GM12878 (cell line): Measurements from ENCODE around the gene CHAC1. TPM values are rescaled to one million over a fixed set of nuclear protein-coding genes. Genes with fewer than 3 reads are reported as not detected.

Source experiments
- BCL11A ChIP-seq: IDR thresholded peaks from 2 replicates; pipeline ENCODE4 v1.6.1; 2011; ENCODE audit warnings: low read depth, low read length
- BCLAF1 ChIP-seq: fragments of 450-650 bp; IDR thresholded peaks from 2 replicates; pipeline ENCODE4 v1.6.1; 2017; ENCODE audit warnings: antibody characterized with exemption, mild to moderate bottlenecking, moderate library complexity
- BMI1 ChIP-seq: fragments of 450-650 bp; IDR thresholded peaks from 2 replicates; pipeline ENCODE4 v1.6.1; 2016; ENCODE audit warnings: mild to moderate bottlenecking, moderate library complexity, borderline replicate concordance
- CBX3 ChIP-seq: fragments of 200-600 bp; sonication (generic); IDR thresholded peaks from 2 replicates; pipeline ENCODE4 v1.6.1; 2016; ENCODE audit warnings: low read depth, borderline replicate concordance
- CHD2 ChIP-seq: IDR thresholded peaks from 2 replicates; pipeline ENCODE4 v1.6.1; 2011; ENCODE audit warnings: low read depth, low read length, improper control_type of control experiment, borderline replicate concordance
- DPF2 ChIP-seq: fragments of 450-650 bp; IDR thresholded peaks from 2 replicates; pipeline ENCODE4 v1.6.1; 2017; ENCODE audit warnings: mild to moderate bottlenecking
- E2F4 ChIP-seq: IDR thresholded peaks from 2 replicates; pipeline ENCODE4 v1.6.1; 2012; ENCODE audit warnings: low read depth, low read length, improper control_type of control experiment
- EED ChIP-seq: sonication (generic); IDR thresholded peaks from 2 replicates; pipeline ENCODE4 v1.6.1; 2016; ENCODE audit warnings: antibody characterized with exemption, low read depth
- ETV6 ChIP-seq, 2 experiments: fragments of 450-650 bp in 1 of 2; IDR thresholded peaks in 1 of 2; conservative IDR thresholded peaks in 1 of 2; 2 replicates each; pipeline ENCODE4 v1.6.1; 2014; ENCODE audit warnings: antibody characterized with exemption in 1 of 2, borderline replicate concordance in 1 of 2, low read depth in 1 of 2, mild to moderate bottlenecking in 1 of 2, moderate library complexity in 1 of 2
- IKZF1 ChIP-seq: fragments of 450-650 bp; conservative IDR thresholded peaks from 2 replicates; pipeline ENCODE4 v1.6.1; 2017; ENCODE audit warnings: antibody characterized with exemption, mild to moderate bottlenecking
- MAX ChIP-seq: IDR thresholded peaks from 2 replicates; pipeline ENCODE4 v1.6.1; 2012; ENCODE audit warnings: low read depth, low read length, improper control_type of control experiment
- MEF2A ChIP-seq: IDR thresholded peaks from 2 replicates; pipeline ENCODE4 v1.6.1; 2011; ENCODE audit warnings: low read depth, mild to moderate bottlenecking, low read length, moderate library complexity; ENCODE audit not compliant: insufficient read depth
- NKRF ChIP-seq: fragments of 450-650 bp; conservative IDR thresholded peaks from 2 replicates; pipeline ENCODE4 v1.6.1; 2017; ENCODE audit warnings: mild to moderate bottlenecking, moderate library complexity
- NR2F1 ChIP-seq: fragments of 450-650 bp; conservative IDR thresholded peaks from 2 replicates; pipeline ENCODE4 v1.6.1; 2017; ENCODE audit warnings: mild to moderate bottlenecking
- PKNOX1 ChIP-seq: fragments of 450-650 bp; IDR thresholded peaks from 2 replicates; pipeline ENCODE4 v1.6.1; 2016; ENCODE audit warnings: mild to moderate bottlenecking
- RUNX3 ChIP-seq: IDR thresholded peaks from 2 replicates; pipeline ENCODE4 v1.6.1; 2012; ENCODE audit warnings: low read length, inconsistent platforms
- SIX5 ChIP-seq: IDR thresholded peaks from 2 replicates; pipeline ENCODE4 v1.6.1; 2011; ENCODE audit warnings: mild to moderate bottlenecking, low read depth, low read length, moderate library complexity; ENCODE audit not compliant: severe bottlenecking
- SMC3 ChIP-seq: IDR thresholded peaks from 2 replicates; pipeline ENCODE4 v1.6.1; 2011; ENCODE audit warnings: low read length, improper control_type of control experiment, borderline replicate concordance
- SRF ChIP-seq, 2 experiments: IDR thresholded peaks; 2 replicates each; pipeline ENCODE4 v1.6.1; 2011; ENCODE audit warnings: low read depth in 2 of 2, low read length in 2 of 2, mild to moderate bottlenecking in 1 of 2, moderate library complexity in 1 of 2
- TCF12 ChIP-seq: IDR thresholded peaks from 2 replicates; pipeline ENCODE4 v1.6.1; 2011; ENCODE audit warnings: low read depth, mild to moderate bottlenecking, low read length
- ZBED1 ChIP-seq: IDR thresholded peaks from 2 replicates; pipeline ENCODE4 v1.6.1; 2016; ENCODE audit warnings: borderline replicate concordance
- ZNF217 ChIP-seq: fragments of 450-650 bp; IDR thresholded peaks from 2 replicates; pipeline ENCODE4 v1.6.1; 2017; ENCODE audit warnings: antibody characterized with exemption, mild to moderate bottlenecking
- ZNF274 ChIP-seq: IDR thresholded peaks from one replicate; pipeline ENCODE4 v1.8.0; 2011; ENCODE audit not compliant: insufficient read length, insufficient read depth
- ZSCAN29 ChIP-seq: fragments of 450-650 bp; IDR thresholded peaks from 2 replicates; pipeline ENCODE4 v1.6.1; 2017; ENCODE audit warnings: mild to moderate bottlenecking, moderate library complexity
- polyA plus RNA-seq, 11 experiments: library from polyadenylated mRNA; depleted of rRNA in 4 of 11; unstranded in 6 of 11; stranded (reverse) in 5 of 11; fragments of >200 nt; fragmentation: Nextera tagmentation in 4 of 11; fragmentation: Illumina TruSeq in 1 of 11; extraction: Ambion mirVana in 4 of 11; extraction: Trizol in 1 of 11; gene quantifications; 1 replicate in 1 of 11; 2 replicates in 10 of 11; pipeline versions ENCODE4 v1.2.1 to v1.2.3, GENCODE V29; 2011 to 2016; ENCODE audit warnings: inconsistent platforms in 2 of 11, missing spikeins in 2 of 11, low read depth in 1 of 11
- total RNA-seq, 4 experiments: library from RNA; depleted of rRNA in 3 of 4; stranded (reverse); fragments of >200 nt in 3 of 4; fragmentation: Illumina TruSeq in 1 of 4; extraction: Trizol in 1 of 4; gene quantifications; 2 replicates each; pipeline versions ENCODE4 v1.2.1 to v1.2.3, GENCODE V29; 2013 to 2021

Gene CHAC1
- total and polyA plus RNA-seq, 10 of the 15 experiments (the other 5 are each of a cell fraction or from before 2014, with no cell fraction given): 0.37 to 5.9 (median 3.3) TPM

- TF ChIP-seq E2F4: peak; percentile 74
- TF ChIP-seq BCLAF1: no peak
- peak; percentile 53 for TF ChIP-seq RUNX3
- peak; percentile 48 for TF ChIP-seq MAX
- 0 out of 2 replicates have a peak, but pooled peaks have one; percentile 39 for TF ChIP-seq NKRF
- TF ChIP-seq BCL11A: no peak
- TF ChIP-seq TCF12: peak; percentile 29; the same call in 1 of the 2 replicates
- TF ChIP-seq NR2F1: peak; percentile 32; the same call in 1 of the 2 replicates
- TF ChIP-seq EED: no peak
- TF ChIP-seq SIX5: no peak
- TF ChIP-seq IKZF1: peak; percentile 40; the same call in 1 of the 2 replicates
- TF ChIP-seq ZSCAN29: no peak
- TF ChIP-seq ETV6 (conservative IDR thresholded peaks at IDR 0.05 in 1 of 2, IDR thresholded peaks at IDR 0.05 in 1 of 2; ENCODE audit: borderline replicate concordance in 1 of 2, low read depth in 1 of 2): no peak
- TF ChIP-seq PKNOX1: peak; percentile 78
- no peak for TF ChIP-seq SRF (IDR thresholded peaks at IDR 0.05; ENCODE audit: low read depth in 2 of 2, low read length in 2 of 2)
- TF ChIP-seq ZNF217: no peak
- TF ChIP-seq CBX3: no peak
- no peak for TF ChIP-seq SMC3
- 0 out of 2 replicates have a peak, but pooled peaks have one; percentile 33 for TF ChIP-seq DPF2
- TF ChIP-seq BMI1: no peak
- TF ChIP-seq CHD2: peak; percentile 63
- no peak for TF ChIP-seq ZBED1
- TF ChIP-seq ZNF274: no peak
- TF ChIP-seq MEF2A: no peak
Observed at GRCh38 chr15:40952901-40953712, at the start of gene CHAC1 (continued).
